HG02571 (cell line): Measurements from ENCODE around the gene LCNL1.

Experiments used
- ATAC-seq: cut with Tn5 transposase; IDR thresholded peaks from one replicate; pipeline ENCODE4 v1.9.1; 2021; ENCODE audit warnings: mild to moderate bottlenecking, moderate library complexity; ENCODE audit not compliant: unreplicated experiment

Gene LCNL1

DNA sequence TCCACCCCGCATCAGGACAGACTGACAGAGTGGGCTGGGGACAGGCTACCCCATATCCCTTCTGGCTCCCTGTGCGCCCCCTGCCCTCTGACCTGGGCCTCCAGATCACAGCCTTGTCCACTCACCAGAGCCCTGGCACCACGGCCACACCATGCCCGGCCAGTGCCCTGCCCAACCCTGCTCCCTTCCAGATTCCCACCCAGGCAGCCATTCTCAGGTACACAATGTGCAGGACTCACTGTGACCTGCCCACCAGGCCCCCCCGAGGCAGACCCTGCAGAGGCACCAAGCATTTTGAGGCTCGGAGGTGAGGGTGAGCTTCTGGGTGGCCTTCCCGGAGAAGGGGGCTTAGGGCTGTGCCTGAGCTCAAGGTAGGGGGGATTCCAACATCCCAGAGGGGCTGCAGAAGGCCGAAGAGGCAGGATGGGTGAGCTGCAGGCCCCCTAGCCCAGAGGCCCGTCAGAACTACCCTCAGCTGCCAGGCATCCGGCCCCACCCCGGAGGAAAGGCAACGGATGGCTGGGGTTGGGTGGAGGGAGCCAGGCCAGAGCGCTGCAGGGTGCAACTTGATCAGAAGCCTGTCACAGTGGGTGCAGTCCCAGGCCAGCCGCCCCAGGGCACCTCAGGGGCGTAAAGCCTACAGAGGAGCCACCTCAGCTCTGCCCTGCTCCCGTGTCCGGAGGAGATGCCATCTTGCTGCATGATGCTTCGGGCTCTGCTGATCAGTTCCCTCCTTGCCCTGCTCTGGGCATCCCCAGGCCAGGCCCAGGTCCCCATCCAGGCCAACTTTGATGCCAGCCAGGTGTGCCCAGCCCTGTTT, at the start of gene LCNL1:
TSS of gene LCNL1 (plus strand) at position 762 of the 820 bp plus-strand sequence. CDS start 594 bp downstream, outside the sequence.
- ATAC-seq, result no peak

GRCh38 chr9:136934277-136934676, 48.5 kb upstream of the LCNL1 start:
- no peak for ATAC-seq

DNA sequence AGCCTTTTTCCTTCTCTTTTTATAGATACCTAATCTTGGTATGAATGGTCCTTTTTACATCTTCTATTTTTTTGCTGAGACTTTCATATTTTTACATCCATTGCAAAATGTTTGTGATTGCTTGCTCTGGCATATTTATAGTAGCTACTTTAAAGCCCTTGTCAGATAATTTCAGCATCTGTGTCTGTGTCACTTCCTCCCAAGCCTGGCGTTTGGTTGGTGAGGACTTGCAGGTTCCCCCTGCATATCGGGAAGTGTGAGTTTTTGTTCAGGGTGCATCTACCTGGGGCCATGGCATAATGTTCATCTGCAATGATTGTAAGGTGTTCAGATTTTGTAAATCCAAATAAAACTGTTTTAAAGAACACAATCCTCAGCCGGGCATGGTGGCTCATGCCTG, 47.1 kb upstream of the LCNL1 start:
- no peak for ATAC-seq

- no peak for ATAC-seq
Observed at GRCh38 chr9:136936645-136937170, 46.1 kb upstream of the LCNL1 start.

- ATAC-seq, result no peak
Observed at GRCh38 chr9:136937186-136938001, 45.4 kb upstream of the LCNL1 start.

GRCh38 chr9:136939431-136939995, 43.3 kb upstream of the LCNL1 start:
- ATAC-seq, result no peak

GRCh38 chr9:136939996-136940525, 42.7 kb upstream of the LCNL1 start:
- ATAC-seq, result no peak

- ATAC-seq, result no peak
Observed at GRCh38 chr9:136940526-136941230, 42.1 kb upstream of the LCNL1 start.

DNA sequence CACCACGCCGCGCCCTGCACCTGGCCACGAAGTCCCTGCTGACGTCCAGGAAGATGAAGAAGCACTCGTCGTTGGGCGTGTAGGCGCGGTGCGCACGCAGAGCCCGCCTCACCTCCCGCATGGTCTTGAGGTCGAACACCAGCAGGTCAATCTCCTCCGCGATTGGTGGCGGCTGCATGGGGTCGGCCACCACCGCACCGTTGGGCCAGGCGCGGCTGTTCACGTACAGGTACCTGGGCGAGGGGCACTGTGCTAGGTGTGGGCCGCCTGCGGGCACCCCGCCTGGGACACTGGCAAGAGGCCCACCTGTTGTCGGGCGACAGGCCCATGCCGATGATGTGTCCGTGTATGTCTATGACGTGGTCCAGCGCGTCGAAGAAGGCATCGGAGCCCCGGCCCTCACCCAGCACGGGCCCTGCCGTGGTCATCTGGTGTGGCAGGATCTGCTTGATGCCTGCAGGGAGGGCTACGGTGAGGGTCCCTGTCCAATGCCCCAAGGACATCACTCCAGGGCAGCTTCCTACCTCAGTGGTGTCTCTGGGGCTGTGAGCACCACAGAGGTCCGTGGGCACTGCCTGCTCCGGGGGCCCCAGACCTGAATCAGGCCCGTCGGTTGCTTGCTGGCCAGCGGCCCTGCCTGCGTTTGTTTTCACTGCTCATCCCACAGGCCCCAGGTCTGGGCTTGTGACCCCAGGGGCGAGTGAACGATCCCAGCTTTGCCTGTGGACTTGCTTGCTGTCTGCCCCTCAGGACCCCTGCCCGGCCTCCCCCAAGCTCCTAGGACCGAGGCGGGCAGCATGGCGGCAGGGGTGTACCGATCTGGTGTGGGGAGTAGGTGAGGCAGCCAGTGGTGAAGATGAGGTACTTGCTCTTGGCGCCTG, 41.3 kb upstream of the LCNL1 start:
- no peak for ATAC-seq

- no peak for ATAC-seq
Observed at GRCh38 chr9:136942112-136942880, 40.5 kb upstream of the LCNL1 start.

GRCh38 chr9:136942881-136943230, 39.9 kb upstream of the LCNL1 start:
- no peak for ATAC-seq

- ATAC-seq, result peak; percentile 7
Observed at GRCh38 chr9:136943291-136944211, 39.2 kb upstream of the LCNL1 start.

- ATAC-seq, result no peak
Observed at GRCh38 chr9:136944212-136944518, 38.6 kb upstream of the LCNL1 start.

DNA sequence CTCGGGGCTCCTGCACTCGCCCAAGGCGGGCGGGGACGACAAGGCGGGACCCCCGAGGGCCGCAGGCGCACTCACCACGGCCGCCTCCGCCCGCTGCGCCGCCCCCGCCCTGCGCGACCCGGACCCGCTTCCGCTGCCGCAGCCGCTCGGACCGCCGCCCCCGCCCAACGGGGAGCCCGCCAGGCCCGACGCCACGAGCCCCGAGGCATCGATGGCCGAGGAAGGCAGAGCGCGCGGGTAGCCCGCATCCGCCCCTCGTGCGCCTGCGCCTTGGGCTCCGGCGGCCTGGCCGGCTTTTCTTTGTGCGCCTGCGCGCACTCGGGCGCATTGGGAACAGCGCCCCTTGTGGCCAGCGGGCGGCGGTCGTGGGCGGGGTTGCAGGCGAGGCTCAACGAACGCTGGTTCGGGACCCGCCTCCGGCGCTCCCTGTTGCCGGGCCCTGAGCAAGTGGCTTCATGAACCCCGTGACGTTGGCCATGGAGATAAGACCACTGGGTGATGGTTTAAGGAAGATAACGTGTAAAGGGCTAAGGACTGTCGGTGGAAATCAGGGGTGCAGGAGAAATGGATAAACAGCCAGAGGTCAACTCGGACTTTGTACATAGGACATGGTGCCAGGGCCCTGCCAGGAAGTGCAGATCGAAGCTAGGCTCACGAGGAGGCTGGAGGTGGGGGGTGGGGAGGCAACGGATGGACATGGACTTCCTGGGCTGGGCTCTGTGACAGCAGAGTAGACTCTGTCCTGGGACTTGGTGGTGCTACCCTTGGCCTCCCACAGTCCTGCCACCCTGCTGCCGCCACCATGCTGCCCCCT, 38.1 kb upstream of the LCNL1 start, which contains the start of the genes C8G and FBXW5:
TSS of gene C8G (plus strand) at position 725 of the 814 bp plus-strand sequence. CDS start at position 803, 78 bp downstream.
TSS of gene FBXW5 (minus strand) at position 220 of the 814 bp plus-strand sequence. CDS start 655 bp downstream, outside the sequence.
- ATAC-seq, result peak; percentile 69

GRCh38 chr9:136945333-136946227, 37.2 kb upstream of the LCNL1 start:
- no peak for ATAC-seq
